KMS-11 (cell line): ENCODE results near the gene BAIAP2.

Experiments
- H2AFZ ChIP-seq: fragments of 200-600 bp; sonication (generic); 2 replicates; pipeline ENCODE4 v1.6.1; 2016; ENCODE audit warnings: antibody characterized with exemption, mixed run types, low read depth
- H3K27ac ChIP-seq: fragments of 200-600 bp; sonication (generic); 2 replicates; pipeline ENCODE4 v1.6.1; 2016; ENCODE audit warnings: mild to moderate bottlenecking, mixed run types
- H3K27me3 ChIP-seq: fragments of 200-600 bp; sonication (generic); 2 replicates; pipeline ENCODE4 v1.6.1; 2017; ENCODE audit warnings: mild to moderate bottlenecking, low read depth, mixed run types, moderate library complexity; ENCODE audit not compliant: insufficient read depth
- H3K36me3 ChIP-seq: fragments of 200-600 bp; sonication (generic); 2 replicates; pipeline ENCODE4 v1.6.1; 2017; ENCODE audit warnings: mild to moderate bottlenecking, mixed run types; ENCODE audit not compliant: insufficient read depth
- H3K4me1 ChIP-seq: fragments of 200-600 bp; sonication (generic); 2 replicates; pipeline ENCODE4 v1.6.1; 2016; ENCODE audit warnings: mild to moderate bottlenecking, low read depth, mixed run types; ENCODE audit not compliant: poor library complexity, severe bottlenecking
- H3K4me2 ChIP-seq: fragments of 200-600 bp; sonication (generic); 2 replicates; pipeline ENCODE4 v1.7.0; 2016; ENCODE audit warnings: mild to moderate bottlenecking, mixed run types
- H3K4me3 ChIP-seq: fragments of 200-600 bp; sonication (generic); IDR thresholded peaks from 2 replicates; pipeline ENCODE4 v1.6.1; 2017; ENCODE audit warnings: low read depth, low read length, mixed read lengths; ENCODE audit not compliant: insufficient read depth
- H3K79me2 ChIP-seq: fragments of 200-600 bp; sonication (generic); 2 replicates; pipeline ENCODE4 v1.6.1; 2016; ENCODE audit warnings: low read depth, mixed run types; ENCODE audit not compliant: insufficient read depth
- H3K9ac ChIP-seq: fragments of 200-600 bp; sonication (generic); 2 replicates; pipeline ENCODE4 v1.6.1; 2016; ENCODE audit warnings: mild to moderate bottlenecking, mixed run types
- H4K20me1 ChIP-seq: fragments of 200-600 bp; sonication (generic); 2 replicates; pipeline ENCODE4 v1.6.1; 2016; ENCODE audit warnings: mild to moderate bottlenecking, mixed run types; ENCODE audit not compliant: insufficient read depth
- TF ChIP-seq, protein P1 (sequence below): fragments of 200-600 bp; sonication (generic); conservative IDR thresholded peaks from 2 replicates; pipeline ENCODE4 v1.6.1; 2017; ENCODE audit warnings: low read depth, mild to moderate bottlenecking, antibody characterized with exemption, low read length, moderate library complexity, mixed read lengths

Gene BAIAP2

GRCh38 chr17:81050645-81051625 lies 16.0 kb downstream of the BAIAP2 start:
- H3K79me2 ChIP-seq = no peaks in the 10 kb centered on the region
- no peak overlapping the region for H3K27ac ChIP-seq
- H2AFZ ChIP-seq = no peak overlapping the region
- no peaks in the 10 kb centered on the region for H4K20me1 ChIP-seq
- TF ChIP-seq, protein P1, sequence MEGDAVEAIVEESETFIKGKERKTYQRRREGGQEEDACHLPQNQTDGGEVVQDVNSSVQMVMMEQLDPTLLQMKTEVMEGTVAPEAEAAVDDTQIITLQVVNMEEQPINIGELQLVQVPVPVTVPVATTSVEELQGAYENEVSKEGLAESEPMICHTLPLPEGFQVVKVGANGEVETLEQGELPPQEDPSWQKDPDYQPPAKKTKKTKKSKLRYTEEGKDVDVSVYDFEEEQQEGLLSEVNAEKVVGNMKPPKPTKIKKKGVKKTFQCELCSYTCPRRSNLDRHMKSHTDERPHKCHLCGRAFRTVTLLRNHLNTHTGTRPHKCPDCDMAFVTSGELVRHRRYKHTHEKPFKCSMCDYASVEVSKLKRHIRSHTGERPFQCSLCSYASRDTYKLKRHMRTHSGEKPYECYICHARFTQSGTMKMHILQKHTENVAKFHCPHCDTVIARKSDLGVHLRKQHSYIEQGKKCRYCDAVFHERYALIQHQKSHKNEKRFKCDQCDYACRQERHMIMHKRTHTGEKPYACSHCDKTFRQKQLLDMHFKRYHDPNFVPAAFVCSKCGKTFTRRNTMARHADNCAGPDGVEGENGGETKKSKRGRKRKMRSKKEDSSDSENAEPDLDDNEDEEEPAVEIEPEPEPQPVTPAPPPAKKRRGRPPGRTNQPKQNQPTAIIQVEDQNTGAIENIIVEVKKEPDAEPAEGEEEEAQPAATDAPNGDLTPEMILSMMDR = no peak
- peaks cover 30% of the 10 kb centered on the region for H3K4me1 ChIP-seq
- no peak overlapping the region for H3K4me3 ChIP-seq
- no peaks in the 10 kb centered on the region for H3K36me3 ChIP-seq
- no peak overlapping the region for H3K9ac ChIP-seq
- peak overlapping the region; percentile 59; the same call in 1 of the 2 replicates for H3K4me2 ChIP-seq
- peaks cover 94% of the 10 kb centered on the region for H3K27me3 ChIP-seq

- Histone ChIP-seq H3K4me2 (peak overlapping the region; percentile 10; the same call in 1 of the 2 replicates), H3K36me3 (no peaks in the 10 kb centered on the region)
- TF ChIP-seq, protein P1 = no peak
Measured at GRCh38 chr17:81052199-81052997, 17.4 kb downstream of the BAIAP2 start.

DNA sequence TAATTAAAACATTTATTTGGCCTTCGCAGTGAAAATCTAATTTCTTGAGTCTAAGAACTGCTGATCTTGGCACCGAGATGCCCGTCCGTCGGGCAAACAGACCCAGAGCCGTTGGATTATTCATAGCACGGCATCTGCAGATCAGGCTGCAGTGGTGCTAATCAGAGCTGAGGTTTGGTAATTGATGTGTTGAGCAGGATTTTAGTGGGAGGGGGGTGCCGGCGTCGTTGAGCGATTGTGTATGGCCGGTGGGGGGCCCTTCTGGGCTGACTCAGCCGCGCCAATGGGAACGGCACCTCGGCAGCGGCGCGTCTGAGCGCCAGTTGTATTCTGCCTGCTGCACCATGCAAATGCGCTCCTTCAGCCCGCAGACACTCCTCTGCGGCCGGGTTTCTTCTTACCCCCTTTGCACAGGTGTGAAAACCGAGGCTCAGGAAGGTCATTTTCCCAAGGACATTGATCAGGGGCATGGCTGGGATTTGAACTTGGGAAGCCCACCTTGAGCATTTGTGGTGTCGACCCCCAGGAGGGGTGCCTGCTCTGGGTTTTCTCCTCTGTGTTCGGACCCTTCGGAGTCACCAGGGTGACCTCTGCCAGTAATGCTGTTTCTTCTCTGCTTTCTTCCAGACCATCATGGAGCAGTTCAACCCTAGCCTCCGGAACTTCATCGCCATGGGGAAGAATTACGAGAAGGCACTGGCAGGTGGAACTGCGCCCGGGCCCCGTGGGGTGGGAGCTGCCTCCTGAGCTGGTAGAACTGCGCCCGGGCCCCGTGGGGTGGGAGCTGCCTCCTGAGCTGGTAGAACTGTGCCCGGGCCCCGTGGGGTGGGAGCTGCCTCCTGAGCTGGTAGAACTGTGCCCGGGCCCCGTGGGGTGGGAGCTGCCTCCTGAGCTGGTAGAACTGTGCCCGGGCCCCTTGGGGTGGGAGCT lies 18.4 kb downstream of the BAIAP2 start:
- H3K9ac ChIP-seq = no peak overlapping the region
- H3K27ac ChIP-seq = peak overlapping the region; percentile 21; the same call in 1 of the 2 replicates
- H3K79me2 ChIP-seq = no peaks in the 10 kb centered on the region
- TF ChIP-seq, protein P1 = no peak
- H2AFZ ChIP-seq = no peak overlapping the region
- H3K4me1 ChIP-seq = peaks cover 29% of the 10 kb centered on the region
- H3K4me2 ChIP-seq = peak overlapping the region; percentile 10; the same call in 1 of the 2 replicates
- H3K27me3 ChIP-seq = peaks cover 94% of the 10 kb centered on the region
- H3K4me3 ChIP-seq = no peak overlapping the region
- no peaks in the 10 kb centered on the region for H4K20me1 ChIP-seq
- no peaks in the 10 kb centered on the region for H3K36me3 ChIP-seq

More at GRCh38 chr17:81052199-81052997, 17.4 kb downstream of the BAIAP2 start:
- Histone ChIP-seq H4K20me1 (no peaks in the 10 kb centered on the region), H3K9ac (no peak overlapping the region), H3K27me3 (peaks cover 94% of the 10 kb centered on the region), H3K79me2 (no peaks in the 10 kb centered on the region), H3K27ac (peak overlapping the region; percentile 26; the same call in 1 of the 2 replicates), H3K4me1 (peaks cover 30% of the 10 kb centered on the region), H2AFZ (no peak overlapping the region), H3K4me3 (no peak overlapping the region)

- Histone ChIP-seq H3K9ac (no peak overlapping the region), H3K27me3 (peaks cover 95% of the 10 kb centered on the region), H3K4me1 (peaks cover 19% of the 10 kb centered on the region), H3K79me2 (no peaks in the 10 kb centered on the region), H3K36me3 (no peaks in the 10 kb centered on the region), H2AFZ (no peak overlapping the region), H3K27ac (no peak overlapping the region), H4K20me1 (no peaks in the 10 kb centered on the region), H3K4me3 (no peak overlapping the region), H3K4me2 (no peak overlapping the region)
- TF ChIP-seq, protein P1 = no peak
Measured at GRCh38 chr17:81054308-81054707, 19.4 kb downstream of the BAIAP2 start.
